HG03575 (cell line): ENCODE results near the gene ETFA.
"Not testable (repeated sequence)": the region's sequence is repeated elsewhere in the genome, so short reads cannot be mapped to it uniquely, and the experiment has no call there.

ENCODE experiments used
- ATAC-seq: cut with Tn5 transposase; IDR thresholded peaks from one replicate; pipeline ENCODE4 v1.9.1; 2021; ENCODE audit not compliant: unreplicated experiment, insufficient number of reproducible peaks, low FRiP score; ENCODE audit errors: extremely low read depth

Gene ETFA

DNA sequence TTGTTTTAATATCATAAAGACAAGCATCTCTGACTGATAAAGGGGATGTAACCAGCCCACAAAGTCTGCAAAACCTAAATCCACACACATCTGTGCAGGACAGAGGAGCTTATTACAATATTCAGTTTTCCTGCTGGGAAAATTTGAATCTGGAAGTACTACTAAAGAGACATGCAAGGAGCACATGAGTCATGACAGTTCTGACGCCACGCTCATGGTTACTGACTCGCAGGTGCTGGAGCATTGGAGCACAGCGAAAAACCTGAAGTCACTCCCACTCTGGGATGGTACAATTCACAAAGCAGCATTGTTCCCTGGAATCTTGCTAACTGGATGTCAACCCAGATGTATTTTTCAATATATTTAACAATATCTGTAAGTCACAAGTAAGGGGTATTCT, 17.7 kb upstream of the ETFA start:
- ATAC-seq, result no peak

DNA sequence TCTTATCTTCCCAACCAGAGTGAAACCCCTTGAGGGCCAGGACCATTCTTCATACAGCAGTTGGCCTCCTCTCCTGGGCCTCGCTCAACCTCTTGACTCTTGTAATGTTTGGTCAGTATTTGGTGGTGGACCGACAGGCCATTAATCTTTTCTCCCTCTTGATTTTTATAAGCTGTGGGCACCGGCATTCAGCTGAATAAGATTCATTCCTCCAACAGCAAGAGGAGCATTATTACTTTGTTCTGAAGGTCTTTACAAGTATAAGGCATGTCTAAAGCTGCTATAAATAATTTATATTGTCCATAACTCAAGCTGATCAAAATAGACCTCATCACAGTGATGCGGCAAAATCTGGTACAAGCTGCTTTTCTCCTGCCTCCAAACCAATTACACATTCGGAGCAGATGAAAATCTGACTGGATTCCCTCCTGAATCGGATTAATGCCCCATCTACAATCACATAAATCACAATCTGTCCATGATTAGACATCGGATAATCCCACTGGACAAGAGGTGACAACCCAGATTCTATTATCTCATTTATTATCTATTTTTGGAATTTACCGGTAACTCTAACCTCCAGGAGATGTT, 16.9 kb upstream of the ETFA start:
- ATAC-seq, result no peak

DNA sequence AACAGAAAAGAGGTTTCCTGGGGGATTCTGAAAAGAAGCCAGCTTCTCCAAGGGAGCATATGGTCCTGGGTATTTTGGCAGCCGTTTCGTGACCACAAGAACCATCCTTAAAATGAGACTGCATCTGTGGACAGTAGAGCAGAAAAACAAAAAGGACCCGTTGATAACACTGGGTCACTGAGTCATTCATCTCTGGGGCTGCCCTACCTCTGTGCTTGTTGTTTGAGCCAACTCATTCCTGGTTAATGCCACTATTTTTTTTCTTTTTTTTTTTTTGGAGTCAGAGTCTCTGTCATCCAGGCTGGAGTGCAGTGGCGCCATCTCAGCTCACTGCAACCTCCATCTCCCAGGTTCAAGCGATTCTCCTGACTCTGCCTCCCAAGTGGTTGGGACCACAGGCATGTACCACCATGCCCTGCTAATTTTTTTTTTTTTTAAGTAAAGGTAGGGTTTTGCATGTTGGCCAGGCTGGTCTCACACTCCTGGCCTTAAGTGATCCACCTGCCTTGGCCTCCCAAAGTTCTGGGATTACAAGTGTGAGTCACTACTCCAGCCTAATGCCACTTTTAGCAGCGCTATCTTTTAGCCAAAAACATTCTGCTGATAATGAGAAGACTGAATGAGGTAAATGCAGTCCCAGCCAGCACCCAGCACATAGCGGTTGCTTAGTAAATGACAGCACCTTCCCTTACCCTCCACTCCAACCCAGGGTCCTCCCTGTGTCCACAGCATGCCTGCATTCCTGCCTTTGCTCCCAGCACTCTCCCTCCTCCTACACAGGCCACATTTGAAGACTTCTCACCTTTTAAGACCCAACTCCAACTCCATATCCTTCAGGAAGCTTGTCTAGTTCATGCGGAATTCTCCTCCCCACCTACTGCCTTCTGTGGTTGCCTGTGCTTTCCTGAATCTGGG, 16.2 kb upstream of the ETFA start:
- no peak for ATAC-seq

DNA sequence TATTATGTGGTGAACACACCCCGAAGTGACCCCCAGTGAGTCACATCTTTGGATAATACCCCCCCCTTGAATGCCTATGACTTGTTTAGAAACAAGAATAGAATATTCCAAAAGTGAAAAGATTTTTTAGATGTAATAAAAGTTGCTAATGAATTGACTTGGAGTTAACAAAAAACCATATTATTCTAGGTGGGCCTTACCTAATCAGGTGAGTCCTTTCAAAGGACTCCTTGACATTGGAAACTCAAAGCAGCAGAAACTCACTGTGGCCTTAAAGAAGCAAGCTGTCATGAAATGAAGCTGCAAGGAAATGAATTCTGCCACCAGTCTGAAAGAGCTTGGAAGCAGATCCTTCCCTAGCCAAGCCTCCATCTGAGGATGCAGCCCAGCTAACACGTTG, 14.4 kb upstream of the ETFA start:
- no peak for ATAC-seq

DNA sequence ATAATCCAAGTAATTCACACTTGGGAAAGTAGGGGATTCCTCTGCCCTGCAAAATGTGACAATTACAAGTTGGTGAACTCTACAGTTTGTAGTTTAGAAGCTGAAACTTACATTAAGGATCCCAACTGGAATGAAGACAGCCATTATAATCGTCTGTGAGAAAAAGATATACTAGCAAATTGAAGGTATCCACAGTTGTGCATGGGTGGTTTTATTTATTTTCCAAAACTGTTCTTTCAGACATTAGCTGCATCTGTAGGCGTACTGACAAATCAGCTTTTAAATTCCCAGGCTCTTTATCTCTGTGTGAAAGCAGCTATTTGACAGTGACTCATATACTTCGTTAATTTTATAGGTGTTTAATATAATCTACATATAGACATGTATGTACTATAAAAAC, 12.8 kb upstream of the ETFA start:
- no peak for ATAC-seq

DNA sequence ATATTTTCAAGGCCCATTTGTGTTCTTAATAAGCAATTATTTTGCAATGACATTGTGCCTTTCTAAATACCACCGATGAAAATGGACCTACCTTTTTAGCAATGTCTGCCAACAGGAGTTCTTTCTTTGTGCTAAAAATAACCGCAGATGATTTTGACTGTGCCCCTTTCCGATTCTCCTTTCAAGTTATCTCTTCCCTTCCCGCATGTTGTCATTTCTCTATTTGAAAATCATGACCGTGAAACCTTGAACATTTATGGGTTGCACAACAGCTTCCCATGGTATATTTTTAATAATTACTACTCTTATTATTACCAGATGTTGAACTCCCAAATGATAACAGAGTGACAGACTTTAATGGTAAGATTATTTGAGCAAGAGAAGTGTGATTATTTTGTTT, 10.3 kb upstream of the ETFA start:
- no peak for ATAC-seq

DNA sequence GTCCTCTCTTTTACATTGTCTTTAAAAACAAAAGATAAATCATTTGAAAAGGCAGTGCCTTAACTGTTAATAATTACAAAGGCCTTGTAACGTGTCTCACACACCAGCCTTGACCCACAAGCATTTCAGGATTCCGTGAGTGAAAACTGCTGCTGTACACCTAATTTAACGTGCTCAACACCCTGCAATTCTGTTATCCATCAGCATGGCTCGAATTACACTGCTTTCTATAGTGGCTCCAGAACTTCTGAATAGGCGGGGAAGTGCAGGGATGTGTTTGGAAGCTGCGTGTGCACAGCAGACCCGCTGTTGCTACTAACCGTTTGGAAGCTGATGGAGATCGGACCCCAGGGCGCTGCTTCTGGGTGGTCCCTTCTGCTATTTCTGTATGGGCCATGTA, 9.9 kb upstream of the ETFA start:
- no peak for ATAC-seq

DNA sequence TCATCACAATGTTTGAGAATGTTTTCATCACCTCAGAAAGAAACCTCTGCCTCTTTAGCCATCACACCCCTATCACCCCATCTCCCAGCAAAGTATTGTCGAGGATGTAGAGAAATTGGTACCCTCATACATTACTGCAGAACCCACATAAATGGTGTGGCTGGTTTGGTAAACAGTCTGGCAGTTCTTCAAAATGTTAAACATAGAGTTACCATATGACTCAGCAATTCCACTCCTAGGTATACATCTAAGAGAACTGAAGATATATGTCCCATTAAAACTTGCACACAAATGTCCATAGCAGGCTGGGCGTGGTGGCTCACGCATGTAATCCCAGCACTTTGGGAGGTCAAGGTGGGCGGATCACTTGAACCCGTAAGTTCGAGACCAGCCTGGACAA, 8.7 kb upstream of the ETFA start:
- ATAC-seq, result no peak

DNA sequence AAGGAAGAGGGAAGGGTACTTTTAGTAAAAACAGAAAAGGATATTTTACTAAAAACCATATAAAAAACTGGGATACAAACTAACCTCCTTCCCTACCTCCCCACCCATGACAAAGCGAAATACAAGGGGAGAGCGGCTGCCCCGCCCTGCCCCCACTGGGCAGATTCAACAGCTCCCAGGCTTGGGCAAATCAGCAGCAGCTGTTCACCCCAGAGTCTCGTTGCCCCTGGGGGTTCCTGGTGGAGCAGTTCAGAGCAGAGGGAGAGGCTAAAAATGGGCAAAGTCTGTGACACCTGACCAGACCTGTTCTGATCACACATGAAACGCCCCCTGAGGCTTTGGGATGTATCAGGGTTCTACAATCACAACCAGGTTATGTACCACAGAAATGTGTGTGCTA, 2.5 kb upstream of the ETFA start:
- ATAC-seq, result no peak

DNA sequence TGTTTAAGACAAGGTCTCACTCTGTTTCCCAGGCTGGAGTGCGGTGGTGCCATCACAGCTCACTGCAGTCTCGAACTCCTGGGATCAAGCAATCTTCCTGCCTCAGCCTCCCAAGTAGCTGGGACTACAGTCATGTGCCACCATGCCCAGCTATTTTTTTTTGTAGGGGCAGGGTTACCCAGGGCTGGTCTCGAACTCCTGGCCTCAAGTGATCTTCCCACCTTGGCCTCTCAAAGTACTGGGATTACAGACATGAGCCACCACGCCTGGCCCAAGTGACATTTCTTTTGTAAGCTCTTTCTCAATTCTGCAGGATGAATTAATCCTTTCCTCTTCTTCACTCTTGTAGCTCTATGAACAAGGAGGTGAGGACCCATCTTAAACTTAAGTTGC, 1.9 kb upstream of the ETFA start:
- not testable (repeated sequence) for ATAC-seq

DNA sequence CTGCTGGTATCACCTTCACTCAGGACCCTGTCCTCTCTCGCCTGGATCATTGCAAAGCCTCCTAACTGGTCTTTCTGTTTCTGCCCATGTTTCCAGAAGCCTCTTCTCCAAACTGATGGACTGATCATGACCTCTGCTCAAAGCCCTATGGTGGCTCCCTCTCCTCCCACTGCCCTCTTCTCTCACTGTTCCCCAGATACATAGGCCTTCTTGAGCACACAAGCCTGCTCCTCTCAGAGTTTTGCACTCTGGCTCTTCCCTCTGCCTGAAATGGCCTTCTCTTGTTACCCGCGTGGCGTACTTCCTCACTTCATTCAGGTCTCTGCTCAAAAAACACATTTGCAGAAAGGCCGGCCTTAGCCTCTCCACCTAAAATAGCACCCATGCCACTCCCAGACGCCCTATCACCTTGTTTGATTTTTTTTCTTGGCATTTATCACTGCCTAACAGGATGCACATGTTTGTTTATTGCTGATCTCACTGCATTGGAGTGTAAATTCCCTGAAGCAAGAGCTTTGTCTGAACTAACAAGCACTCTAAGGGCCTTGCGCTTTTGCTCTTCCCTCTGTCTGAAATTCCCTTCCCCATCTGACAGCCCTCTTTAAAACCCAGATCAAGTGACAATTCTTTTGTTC, 1.4 kb upstream of the ETFA start:
- ATAC-seq, result no peak

DNA sequence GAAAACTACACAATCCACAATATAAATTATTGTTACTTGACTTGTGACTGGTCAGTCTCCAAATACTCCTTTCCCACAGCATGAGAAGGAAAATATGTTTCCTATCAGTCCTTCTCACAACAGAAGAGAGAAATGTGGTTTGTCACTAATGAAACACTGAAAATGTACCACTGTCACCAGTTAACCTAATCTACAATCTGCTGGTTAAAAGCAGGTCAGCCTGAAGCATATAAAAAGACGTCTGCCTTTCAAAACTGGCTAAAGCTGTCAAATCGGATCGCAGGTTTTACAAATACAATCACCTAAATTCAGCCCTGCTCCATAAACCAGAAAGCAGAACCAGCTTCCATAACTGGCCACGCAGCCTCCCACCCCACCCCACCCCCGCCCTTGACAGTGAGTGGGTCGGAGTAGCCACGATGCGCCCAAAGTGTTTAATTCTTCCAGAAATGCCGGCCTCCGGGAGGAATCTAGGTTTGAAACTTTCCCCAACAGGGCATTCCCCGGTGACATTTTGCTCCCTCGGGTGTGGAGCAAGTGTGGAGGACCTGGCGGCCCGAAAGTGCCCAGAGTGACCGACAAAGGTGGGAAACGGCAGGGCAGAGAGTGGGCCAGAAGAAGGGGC, 682 bp downstream of the ETFA start:
- no peak for ATAC-seq

DNA sequence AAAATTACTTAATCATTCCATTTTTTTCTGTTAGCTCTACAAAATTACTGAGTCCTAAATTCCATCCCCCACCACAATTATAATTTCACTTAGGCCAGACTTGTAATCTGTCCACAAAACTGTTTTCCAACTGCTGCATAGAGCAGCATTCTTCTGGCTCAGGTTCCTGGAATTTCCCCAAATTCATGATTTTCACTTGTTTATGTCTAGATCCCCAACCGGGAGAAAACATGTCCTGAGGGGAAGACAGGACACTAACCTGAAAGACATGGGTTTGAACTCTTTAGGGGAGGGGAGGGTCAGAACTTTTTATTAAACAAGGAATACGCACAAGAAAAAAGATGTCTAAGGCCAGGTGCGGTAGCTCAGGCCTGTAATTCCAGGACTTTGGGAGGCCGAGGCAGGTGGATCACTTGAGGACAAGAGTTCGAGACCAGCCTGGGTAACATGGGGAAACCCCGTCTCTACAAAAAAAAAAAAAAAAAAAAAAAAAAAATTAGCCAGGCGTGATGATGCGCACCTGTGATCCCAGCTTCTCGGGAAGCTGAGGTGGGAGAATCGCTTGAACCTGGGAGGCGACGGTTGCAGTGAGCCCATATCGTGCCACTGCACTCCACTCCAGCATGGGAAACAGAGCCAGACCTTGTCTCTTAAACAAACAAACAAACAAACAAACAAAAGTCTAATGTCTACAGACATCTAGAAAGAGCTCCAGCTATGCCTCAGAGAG, 1.5 kb downstream of the ETFA start:
- ATAC-seq, result no peak

DNA sequence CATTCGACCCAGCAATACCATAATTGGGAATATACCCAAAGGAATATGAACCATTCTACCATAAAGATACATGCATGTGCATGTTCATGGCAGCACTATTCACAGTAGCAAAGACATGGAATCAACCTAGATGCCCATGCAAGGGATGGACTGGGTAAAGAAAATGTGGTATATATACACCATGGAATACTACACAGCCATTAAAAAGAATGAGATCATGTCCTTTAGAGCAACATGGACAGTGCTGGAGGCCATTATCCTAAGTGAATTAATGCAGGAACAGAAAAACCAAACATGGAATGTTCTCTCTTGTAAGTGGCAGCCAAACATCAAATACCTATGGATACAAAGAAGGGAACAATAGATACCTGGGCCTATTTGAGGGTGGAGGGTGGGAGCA, 7.4 kb downstream of the ETFA start:
- ATAC-seq, result no peak

DNA sequence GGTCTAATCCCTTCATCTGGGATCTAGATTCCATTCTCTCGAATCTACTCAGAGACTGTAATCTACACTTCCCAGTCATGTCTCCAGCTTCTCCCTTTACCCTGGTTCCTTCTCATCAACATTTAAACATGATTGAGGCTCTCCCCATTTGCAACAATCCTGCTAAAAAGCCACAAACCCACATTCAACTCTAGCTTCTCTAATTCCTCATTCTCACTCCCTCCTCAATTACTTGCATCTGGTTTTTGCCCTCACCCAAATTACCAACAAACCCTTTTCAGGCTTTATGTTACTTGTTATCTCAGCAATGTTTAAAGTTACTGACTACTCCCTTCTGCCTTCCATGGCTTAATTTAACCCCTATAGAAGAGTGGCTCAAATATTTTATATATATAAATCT, 11.5 kb downstream of the ETFA start:
- no peak for ATAC-seq

DNA sequence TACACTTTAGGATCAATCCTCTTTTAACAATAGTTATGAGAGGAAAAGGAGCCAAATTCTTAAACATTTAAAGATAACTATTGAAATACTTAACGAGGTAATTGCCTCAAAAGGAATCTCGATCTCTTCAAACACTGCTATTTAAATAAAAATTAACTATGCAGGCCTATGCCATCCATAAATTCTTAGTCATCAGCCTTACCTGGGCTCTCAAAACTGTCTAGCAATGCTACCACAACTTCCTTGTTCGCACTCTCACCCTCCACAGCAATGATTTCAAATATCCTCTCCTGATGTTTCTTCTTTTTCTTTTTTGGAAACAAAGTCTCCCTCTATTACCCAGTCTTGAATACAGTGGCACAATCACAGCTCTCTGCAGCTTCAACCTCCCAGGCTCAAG, 12.3 kb downstream of the ETFA start:
- no peak for ATAC-seq

DNA sequence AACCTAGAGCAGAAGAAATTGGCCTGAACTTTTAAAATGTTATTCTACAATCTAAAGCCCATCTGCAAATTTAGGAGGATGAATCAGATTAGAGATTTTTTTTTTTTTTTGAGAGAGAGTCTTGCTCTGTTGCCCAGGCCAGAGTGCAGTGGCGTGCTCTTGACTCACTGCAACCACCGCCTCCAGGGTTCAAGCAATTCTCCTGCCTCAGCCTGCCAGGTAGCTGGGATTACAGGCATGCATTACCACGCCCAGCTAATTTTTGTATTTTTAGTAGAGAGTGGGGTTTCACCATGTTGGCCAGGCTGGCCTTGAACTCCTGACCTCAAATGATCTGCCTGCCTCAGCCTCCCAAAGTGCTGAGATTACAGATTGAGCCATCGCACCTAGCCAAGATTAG, 13.3 kb downstream of the ETFA start:
- ATAC-seq, result not testable (repeated sequence)

DNA sequence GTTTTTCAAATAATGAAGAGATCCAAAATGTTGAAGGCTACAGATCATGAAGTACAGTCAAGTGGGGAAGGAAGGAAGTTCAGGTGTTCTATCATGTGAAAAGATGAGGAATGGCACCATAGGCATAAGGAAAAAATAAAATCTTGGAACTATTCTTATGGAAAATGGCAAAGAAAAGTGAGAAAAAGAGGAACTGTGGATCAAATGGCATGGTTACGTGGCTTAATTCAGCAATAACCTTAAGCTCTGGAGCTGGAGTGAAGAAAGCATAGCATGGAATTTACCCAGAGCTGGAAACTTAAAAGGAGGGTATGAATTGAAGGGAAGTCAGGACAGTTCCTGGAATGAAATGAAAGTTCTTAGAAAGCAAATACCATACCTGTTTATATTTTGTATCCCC, 14.4 kb downstream of the ETFA start:
- no peak for ATAC-seq

DNA sequence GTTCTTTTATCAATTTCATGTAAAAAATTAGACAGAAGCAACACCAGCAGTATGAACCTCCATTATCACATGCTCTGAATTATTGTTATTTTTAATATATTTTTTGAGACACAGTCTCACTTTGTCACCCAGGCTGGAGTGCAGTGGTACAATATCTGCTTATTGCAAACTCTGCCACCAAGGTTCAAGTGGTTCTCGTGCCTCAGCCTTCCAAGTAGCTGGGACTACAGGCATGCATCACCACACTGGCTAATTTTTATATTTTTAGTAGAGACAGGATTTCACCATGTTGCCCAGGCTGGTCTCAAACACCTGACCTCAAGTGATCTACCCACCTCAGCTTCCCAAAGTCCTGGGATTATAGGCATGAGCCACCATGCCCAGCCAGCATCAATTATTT, 16.8 kb downstream of the ETFA start:
- ATAC-seq, result not testable (repeated sequence)
